ENCODE data around the gene IQCF6.
"Not testable (repeated sequence)": the region's sequence is repeated elsewhere in the genome, so short reads cannot be mapped to it uniquely, and the experiment has no call there.

IQCF6 gene

DNA sequence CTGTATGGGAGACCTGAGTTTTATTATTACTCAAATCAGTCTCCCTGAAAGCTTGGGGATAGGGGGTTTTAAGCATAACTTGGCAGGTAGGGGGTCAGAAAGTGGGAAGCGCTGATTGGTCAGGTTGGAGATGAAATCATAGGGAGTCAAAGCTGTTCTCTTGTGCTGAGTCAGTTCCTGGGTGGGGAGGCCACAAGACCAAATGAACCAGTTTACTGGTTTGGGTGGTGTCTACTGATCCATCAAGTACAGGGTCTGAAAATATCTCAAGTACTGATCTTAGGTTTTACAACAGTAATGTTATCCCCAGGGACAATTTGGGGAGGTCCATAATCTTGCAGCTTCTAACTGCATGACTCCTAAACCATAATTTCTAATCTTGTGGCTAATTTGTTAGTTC, 17.8 kb upstream of the IQCF6 start:
- no peak overlapping the region for H3K27ac ChIP-seq
- TF ChIP-seq, protein P1, sequence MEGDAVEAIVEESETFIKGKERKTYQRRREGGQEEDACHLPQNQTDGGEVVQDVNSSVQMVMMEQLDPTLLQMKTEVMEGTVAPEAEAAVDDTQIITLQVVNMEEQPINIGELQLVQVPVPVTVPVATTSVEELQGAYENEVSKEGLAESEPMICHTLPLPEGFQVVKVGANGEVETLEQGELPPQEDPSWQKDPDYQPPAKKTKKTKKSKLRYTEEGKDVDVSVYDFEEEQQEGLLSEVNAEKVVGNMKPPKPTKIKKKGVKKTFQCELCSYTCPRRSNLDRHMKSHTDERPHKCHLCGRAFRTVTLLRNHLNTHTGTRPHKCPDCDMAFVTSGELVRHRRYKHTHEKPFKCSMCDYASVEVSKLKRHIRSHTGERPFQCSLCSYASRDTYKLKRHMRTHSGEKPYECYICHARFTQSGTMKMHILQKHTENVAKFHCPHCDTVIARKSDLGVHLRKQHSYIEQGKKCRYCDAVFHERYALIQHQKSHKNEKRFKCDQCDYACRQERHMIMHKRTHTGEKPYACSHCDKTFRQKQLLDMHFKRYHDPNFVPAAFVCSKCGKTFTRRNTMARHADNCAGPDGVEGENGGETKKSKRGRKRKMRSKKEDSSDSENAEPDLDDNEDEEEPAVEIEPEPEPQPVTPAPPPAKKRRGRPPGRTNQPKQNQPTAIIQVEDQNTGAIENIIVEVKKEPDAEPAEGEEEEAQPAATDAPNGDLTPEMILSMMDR (IDR thresholded peaks at IDR 0.05) = no peak
- no peak for TF ChIP-seq ZFX (IDR thresholded peaks at IDR 0.05; ENCODE audit: borderline replicate concordance)

DNA sequence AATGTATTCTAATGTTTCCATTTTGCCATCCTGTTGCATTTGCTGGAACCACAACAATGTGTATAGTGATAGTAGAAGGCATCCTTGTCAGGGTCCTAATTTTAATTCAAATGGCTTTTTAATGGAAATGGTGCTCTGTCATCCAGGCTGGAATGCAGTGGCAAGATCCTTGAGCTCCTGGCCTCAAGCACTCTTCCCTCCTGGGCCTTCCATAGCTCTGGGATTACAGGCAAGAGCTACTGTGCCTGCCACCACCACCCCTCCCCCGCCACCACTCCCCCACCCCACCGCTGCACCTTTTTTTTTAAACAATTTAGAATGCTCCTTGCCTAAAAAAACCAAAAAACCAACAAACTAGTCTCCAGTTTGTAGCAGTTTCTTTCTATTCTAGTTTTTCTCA, 15.2 kb upstream of the IQCF6 start:
- H3K27ac ChIP-seq = no peak overlapping the region
- TF ChIP-seq, protein P1 (IDR thresholded peaks at IDR 0.05) = no peak
- no peak for TF ChIP-seq ZFX (IDR thresholded peaks at IDR 0.05; ENCODE audit: borderline replicate concordance)

DNA sequence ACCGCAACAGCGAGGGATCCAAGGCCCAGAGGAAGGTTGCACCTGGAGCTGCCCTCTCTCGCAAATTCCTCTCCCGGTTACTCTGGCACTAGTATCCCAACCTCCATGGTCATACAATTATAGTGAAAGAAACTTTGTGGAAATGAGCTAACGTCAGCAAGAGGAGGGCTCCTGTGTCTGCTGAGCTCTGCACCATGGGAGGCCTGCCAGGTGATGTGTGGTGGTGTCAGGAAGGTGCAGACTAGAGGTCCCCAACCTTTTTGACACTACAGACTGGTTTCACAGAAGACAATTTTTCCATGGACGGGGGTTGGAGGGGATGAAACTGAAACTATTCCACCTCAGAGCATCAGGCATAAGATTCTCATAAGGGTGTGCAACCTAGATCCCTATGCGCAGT, 13.2 kb upstream of the IQCF6 start:
- TF ChIP-seq, protein P1 (IDR thresholded peaks at IDR 0.05) = no peak
- no peak for TF ChIP-seq ZFX (IDR thresholded peaks at IDR 0.05; ENCODE audit: borderline replicate concordance)
- H3K27ac ChIP-seq = no peak overlapping the region

DNA sequence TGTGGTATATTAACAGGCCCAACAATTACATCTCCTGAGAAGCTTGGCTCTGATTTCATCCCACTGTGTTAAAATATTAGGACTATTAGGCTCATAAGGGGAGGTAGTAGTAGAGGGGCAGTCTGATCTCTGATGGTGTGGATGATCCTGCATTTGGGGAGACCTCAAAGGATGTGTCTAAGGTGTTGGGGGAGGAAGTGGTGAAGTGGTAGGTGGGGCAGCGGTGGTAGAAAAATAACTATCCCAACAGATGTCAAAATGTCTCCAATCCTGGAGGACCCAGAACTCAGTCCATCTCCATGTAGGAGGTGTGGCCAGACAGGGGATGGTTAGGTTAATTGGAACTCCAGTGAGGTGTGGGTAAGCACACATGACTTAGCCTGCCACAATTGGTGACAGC, 10.4 kb upstream of the IQCF6 start:
- H3K27ac ChIP-seq = no peak overlapping the region
- TF ChIP-seq ZFX (IDR thresholded peaks at IDR 0.05; ENCODE audit: borderline replicate concordance) = no peak
- TF ChIP-seq, protein P1 (IDR thresholded peaks at IDR 0.05) = no peak

DNA sequence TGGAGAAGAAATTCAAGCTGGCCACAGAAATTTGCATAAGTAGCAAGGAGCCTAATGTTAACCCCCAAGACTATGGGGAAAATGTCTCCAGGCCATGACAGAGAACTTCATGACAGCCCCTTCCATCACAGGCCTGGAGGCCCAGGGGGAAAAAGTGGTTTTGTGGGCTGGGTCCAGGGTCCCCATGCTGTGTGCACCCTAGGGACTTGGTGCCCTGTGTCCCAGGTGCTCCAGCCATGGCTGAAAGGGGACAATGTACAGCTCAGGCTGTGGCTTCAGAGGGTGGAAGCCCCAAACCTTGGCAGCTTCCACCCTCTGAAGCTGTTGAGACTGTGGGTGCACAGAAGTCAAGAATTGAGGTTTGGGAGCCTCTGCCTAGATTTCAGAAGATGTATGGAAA, 8.5 kb upstream of the IQCF6 start:
- H3K27ac ChIP-seq = not testable (repeated sequence)

DNA sequence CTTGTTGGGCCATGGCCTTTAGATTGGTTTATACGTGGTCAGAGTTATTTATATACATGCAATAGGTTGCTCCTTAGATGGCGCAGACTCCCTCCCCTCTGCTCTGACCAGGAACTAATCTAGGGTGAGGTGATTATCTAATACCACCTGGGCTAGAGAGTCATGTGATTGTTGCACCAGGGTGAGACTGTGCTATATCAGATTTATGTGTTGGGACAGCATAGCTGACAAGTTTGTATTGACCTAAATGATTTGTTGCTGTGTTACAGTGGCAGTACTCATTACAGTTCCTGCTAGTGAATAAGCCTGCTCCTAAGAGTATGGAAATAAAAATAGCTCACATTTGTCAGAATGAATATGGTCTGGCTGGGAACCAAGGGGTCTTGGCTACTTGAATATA, 7.2 kb upstream of the IQCF6 start:
- no peak overlapping the region for H3K27ac ChIP-seq
- no peak for TF ChIP-seq ZFX (IDR thresholded peaks at IDR 0.05; ENCODE audit: borderline replicate concordance)
- TF ChIP-seq, protein P1 (IDR thresholded peaks at IDR 0.05) = no peak

DNA sequence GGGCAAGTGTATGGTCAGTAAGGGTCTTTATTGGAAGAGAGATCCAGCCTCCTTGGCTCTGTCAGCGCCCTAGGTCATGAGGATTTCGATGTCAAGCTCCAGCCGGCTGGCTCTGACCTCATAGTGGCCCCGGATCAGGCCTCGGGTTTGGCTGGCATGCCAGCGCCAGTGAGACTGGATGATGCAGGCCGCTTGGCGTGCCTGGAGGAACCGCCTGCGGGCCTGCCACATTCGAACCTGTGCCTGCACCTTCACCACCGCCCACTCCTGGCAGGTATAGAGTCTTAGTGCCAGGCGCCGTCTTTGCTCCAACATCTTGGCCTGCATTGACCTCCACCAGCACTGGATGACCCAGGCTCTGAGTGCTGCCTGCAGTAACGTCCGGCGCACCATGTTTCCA, 483 bp downstream of the IQCF6 start:
- TF ChIP-seq, protein P1 (IDR thresholded peaks at IDR 0.05) = no peak
- TF ChIP-seq ZFX (IDR thresholded peaks at IDR 0.05; ENCODE audit: borderline replicate concordance) = no peak
- H3K27ac ChIP-seq = no peak overlapping the region

DNA sequence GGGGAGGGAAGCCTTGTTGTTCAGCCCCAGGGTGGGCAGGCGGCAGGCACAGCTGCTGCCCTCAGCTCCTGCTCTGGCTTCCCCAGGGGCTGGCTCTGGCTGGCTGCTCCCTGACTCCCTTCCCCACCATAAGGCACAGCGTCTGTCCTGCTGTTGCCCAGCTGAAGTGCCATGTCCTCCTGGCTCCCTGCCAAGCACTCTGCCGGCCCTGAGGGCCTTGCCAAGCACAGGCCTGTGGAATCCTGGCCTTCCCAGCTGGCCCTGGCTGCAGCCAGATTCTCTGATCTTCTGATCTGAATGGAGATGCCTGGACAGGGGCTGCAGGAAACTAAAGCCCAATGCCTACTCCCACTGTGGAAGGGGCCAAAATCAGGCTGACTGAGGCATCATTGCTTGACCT, 1.1 kb downstream of the IQCF6 start:
- no peak overlapping the region for H3K27ac ChIP-seq
- no peak for TF ChIP-seq ZFX (IDR thresholded peaks at IDR 0.05; ENCODE audit: borderline replicate concordance)
- TF ChIP-seq, protein P1 (IDR thresholded peaks at IDR 0.05) = no peak
